Glomerular visceral epithelial cell (primary cell): ENCODE measurements around the gene MAP3K2.
A peak's percentile ranks its signal among the peaks of the same experiment; 100 is the strongest.

Experiments used
- DNase-seq: peaks from one replicate; pipeline ENCODE4 v3.0.0-alpha.2; 2016; ENCODE audit errors: extremely low spot score

The MAP3K2 gene

GRCh38 chr2:127407091-127407490, 19.3 kb upstream of the MAP3K2 start:
- DNase-seq = no peak

- peak; percentile 44 for DNase-seq
These were observed 18.7 kb upstream of the MAP3K2 start for GRCh38 chr2:127406454-127406853.

DNA sequence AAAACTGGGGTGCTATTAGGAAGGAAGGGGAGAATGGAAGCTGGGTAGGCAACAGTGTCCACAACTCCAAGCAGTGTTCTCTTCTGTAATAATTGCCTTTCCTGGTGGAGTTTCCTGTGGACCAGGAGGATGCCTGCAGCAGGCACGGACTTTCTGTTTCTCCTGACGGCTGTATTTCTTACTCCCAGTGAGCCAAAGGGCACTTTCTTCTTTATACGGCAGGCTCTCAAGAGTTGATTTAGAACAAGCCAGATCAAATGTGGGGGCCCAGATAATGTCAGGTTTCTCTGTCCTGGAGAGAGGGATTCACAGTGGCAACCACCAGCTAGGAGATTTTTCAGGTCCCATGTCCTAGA, 17.5 kb upstream of the MAP3K2 start:
- no peak for DNase-seq

DNA sequence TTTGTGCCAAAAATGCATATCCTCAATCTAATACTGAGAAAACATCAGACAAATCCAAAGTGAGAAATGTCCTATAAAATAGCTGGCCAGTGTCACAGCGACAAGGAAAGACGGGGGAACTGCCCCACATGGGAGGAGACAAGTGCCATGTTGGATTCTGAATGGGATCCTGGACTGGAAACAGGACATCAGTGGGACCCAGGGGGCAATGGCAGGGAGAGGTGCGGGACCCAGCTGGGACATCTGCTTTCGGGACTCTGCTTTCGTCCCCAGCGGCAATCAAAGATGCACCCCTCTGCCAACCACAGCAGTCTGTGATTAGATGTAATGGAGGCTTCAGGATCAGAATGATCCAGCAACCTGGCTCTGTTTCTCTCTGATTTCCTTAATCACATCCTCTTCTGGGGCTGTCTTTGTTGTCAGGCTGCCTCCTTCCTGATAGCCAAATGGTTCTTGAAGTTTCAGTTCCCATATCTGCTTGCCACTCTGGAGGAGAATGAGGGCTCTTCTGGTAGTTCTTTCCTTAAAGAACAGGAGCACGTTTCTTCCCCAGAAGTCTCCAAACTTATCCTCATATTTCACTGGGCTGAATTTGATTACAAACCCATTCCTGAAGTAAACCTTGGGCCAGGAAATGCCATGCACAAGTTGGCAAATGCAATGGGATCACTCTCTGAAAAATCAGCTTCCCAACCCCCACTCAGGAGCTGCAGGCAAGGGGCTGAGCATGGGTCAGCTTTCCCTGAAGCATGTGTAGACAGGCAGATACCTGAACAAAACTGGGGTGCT, 16.9 kb upstream of the MAP3K2 start:
- DNase-seq = no peak

DNA sequence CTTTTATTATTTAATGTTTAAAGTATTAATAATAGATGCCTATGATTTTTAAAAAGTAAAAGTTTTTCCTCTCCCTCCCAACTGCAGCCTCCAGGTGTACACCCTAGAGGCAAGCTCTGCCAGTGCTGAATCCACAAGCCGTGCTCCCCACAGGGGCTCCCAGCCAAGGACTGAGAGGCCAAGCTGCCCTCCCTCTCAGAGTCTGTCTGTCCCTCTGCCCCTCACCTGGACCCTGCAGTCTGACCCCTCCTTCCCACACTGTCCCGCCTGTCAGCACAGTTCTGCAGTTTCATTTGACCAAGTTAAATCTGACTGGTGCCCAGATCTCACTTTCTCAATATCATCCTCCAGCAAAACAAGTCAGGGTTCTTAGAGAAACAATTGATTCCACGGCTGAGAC, 15.7 kb upstream of the MAP3K2 start:
- DNase-seq = no peak

- DNase-seq = no peak
These were observed 14.3 kb upstream of the MAP3K2 start for GRCh38 chr2:127401757-127402695.

DNA sequence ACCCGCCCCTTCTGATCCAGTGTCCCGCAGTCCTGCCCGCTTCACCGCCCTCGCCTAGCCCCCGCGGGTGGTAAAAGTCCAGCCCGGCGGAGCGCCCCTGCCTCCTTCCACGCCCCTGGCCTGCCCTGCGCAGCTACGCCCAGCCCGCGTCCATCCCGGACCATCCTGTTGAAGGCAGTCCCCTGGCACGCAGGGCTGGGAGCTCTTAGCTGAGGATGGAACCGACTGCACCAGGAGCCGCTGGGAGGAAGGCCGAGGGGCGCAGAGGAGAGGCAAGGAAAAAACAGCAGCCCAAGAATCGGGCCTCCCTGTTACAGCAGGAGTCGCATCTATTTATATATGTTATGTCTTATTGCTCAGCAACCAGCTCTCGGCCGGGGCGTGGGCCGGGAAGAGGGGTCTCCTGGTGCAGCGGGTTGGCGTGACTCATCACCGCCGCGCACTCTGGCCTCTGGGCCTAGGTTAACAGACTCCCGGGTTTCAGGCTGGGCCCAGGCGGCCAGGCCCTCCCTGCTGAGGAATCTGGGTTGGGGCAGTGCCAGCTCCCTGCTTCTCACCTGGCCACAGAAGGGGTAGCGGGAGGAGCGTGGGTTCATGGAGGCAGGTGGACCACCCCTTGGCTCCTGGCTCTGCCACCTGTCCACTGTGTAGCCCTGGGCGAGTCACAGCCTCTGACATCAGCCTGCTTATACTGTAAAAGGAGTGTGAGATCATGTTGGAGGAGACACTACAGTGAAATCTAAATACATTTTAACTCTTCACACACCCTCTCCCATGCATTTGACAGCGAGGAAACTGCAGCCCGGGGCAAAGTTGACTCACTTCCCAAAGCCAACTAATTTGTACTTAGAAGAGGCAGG, 13.4 kb upstream of the MAP3K2 start:
- DNase-seq = peak; percentile 76

DNA sequence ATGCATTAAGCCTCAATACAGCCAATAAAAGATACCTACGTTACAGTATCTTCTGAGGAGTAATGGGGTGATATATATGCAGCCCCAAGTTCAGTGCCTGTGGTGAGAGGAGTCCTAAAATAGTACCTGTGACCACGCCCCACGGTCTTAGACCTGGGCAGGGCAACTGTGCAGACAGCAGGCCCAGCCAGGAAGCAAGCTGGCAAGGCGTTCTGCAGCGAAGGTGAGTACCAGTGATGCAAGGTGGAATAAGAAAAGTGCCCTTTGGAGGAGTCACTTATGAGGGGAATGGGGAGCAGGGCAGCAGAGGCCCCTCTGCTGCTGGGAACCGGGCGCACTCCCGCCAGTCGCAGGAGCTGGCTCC, 12.7 kb upstream of the MAP3K2 start:
- no peak for DNase-seq

GRCh38 chr2:127398239-127398590, 10.4 kb upstream of the MAP3K2 start:
- DNase-seq = peak; percentile 92

DNA sequence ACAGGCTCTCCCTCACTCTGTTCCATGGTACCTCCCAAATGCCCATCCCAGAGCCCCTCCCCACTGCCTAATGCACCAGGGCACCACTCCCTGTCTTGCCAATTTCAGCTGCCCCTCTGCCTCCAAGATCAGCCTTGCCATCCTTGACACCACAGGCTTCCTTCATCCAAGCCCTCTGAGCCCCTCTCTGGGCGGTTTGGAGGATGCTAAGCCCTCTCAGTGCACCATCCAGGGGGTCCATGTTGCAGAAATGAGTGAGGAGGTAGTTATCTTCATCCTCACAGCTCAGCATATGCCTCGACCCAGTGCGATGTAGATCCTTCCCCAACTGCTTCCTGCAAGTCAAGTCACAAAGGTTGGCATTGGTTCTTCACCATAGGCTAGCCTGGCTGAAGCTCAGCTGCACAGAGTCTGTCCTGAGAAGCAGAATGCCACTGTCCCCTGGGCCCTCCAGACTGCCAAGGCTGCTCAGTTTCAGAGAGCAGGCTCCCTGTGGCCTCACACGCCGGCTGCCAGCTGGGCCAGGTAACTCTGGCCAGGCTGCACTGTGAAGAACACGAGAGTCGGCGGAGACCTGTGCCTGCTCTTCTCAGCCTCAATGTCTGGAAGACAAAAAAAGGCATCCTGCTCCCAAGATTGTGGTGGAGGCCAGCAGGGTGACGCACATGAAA, 9.9 kb upstream of the MAP3K2 start:
- DNase-seq = no peak

DNA sequence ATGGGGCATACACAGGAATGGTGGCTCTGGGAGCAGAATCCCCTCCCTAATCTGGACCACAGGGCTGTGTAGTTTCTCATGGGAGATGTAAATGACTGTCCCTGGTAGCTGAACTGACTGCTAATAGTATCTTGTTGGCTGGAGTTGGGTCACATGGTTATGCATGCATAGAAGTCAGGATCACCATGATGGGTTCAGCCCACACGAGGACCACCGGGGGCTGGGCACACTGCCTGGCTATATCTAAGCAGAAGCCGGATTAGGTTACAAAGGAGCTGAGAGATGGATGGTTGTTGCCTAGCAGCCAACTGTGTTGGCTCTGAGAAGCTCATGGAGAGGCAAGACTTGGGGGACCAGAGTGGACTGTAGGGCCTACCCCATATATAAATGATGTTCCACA, 6.7 kb upstream of the MAP3K2 start:
- no peak for DNase-seq

- no peak for DNase-seq
These were observed 5.2 kb upstream of the MAP3K2 start for GRCh38 chr2:127392828-127393578.

DNA sequence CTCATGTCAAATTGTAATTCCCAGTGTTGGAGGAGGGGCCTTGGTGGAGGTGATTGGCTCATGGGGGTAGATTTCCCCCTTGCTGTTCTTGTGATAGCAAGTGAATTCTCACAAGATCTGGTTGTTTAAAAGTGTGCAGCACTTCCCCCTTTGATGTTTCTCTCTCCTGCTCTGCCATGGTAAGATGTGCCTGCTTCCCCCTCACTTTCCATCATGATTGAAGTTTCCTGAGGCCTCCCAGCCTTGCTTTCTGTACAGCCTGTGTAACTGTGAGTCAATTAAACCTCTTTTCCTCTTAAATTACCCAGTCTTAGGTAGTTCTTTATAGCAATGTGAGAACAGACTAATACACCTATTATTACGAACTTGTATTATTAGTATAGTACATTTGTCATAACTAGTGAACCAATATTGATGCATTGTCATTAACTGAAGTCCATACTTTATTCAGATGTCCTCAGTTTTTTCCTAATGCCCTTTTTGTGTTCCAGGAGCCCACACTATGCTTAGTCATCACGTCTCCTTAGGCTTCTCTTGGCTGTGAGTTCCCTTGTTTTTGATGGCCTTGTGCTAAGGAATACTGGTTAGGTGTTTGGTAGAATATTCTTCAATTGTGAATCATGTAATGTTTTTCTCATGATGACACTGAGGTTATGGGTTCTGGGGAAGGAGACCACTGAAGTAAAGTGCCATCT, 4.5 kb upstream of the MAP3K2 start:
- no peak for DNase-seq

DNA sequence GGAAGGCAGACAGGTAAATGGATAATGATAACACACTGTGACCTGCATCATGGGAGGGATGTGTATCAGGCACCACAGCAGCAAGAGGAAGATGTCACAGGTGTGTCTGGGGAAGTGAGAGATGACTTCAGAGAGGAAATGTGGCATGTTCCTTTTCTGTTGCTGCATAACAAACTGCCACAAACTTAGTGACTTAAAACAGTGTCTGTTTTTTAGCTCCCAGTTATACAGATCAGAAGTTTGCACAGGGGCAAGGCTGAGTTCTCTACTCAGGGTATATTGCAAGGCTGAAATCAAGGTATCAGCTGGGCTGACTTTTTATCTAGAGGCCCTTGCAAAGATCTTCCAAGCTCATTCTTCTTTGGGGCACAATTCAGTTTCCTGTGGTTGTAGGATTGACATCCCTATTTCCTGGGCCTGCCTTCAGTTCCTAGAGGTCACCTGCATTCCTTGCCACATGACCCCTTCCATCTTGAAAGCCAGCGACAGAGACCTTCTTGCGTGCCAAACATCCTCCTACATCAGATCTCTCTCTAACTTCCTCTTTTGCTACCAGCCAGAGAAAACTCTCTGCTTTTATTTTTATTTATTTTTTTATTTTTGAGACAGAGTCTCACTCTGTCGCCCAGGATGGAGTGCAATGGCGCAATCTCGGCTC, 2.1 kb upstream of the MAP3K2 start:
- no peak for DNase-seq

GRCh38 chr2:127388423-127389164, 819 bp upstream of the MAP3K2 start:
- DNase-seq = no peak

DNA sequence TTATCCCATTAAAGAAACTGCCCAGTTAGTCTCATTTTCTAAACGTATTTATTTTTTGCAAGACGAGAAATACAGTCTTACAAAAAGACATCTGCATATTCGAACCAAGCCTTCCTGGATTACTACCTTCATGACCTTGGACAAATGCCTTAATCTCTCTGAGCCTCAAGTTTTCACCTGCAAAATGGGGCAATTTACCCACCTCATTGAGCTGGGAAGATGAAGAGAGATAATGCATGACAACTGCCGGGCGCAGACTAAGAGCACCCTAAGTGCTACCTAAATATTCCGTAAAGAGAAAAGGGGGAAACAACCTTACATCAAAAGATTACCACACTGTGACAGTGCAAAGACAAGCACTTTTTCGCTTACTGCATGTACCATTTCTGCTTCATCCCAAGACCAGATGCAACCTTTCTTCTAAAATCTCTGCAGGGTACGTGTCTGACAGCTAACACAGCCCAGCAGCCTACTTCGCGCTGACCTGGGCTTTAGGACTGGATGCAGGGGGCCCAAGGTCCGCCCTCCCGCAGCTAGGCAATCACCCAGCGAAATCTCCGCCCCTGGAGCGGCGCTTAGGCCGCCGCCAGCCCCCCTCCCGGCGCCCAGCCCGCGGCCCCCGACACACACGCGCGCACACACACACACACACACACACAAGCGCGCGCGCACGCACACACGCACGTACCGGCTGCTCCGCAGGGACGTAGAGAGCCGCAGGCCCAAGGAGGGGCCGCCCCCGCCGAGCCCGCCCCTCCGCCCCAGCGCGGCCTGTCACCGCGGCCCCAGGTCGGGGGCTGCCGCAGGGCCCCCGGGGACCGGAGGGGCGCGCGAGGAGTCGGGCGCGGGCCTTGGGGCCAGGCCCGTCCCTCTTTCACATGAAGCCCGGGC, 766 bp downstream of the MAP3K2 start:
- DNase-seq = peak; percentile 95

DNA sequence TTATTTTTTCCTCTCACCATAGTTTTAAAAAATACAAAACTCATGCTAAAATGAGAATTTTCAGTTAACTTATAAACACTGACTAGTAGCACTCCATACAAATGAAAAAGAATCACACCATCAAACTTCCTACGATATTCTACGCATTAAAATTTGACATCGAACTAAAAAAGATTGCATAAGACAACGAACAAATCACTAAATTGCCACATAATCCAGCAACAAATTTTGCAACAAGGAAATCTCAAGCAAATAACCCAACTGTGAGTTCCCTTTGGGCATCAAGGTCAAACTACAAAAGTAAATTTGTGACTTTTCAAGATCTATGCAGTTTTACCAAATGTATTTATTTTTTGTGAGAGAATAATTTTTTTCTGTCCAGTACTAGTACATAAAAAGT, 1.5 kb downstream of the MAP3K2 start:
- no peak for DNase-seq

- no peak for DNase-seq
These were observed 3.2 kb downstream of the MAP3K2 start for GRCh38 chr2:127384529-127384928.
